ENCODE data around the gene LIME1. TPM values are rescaled to one million over a fixed set of nuclear protein-coding genes. Genes with fewer than 3 reads are reported as not detected.

The LIME1 gene
- total and polyA plus RNA-seq, 2 experiments from 2014 or later = 17.4 to 19.2 TPM

DNA sequence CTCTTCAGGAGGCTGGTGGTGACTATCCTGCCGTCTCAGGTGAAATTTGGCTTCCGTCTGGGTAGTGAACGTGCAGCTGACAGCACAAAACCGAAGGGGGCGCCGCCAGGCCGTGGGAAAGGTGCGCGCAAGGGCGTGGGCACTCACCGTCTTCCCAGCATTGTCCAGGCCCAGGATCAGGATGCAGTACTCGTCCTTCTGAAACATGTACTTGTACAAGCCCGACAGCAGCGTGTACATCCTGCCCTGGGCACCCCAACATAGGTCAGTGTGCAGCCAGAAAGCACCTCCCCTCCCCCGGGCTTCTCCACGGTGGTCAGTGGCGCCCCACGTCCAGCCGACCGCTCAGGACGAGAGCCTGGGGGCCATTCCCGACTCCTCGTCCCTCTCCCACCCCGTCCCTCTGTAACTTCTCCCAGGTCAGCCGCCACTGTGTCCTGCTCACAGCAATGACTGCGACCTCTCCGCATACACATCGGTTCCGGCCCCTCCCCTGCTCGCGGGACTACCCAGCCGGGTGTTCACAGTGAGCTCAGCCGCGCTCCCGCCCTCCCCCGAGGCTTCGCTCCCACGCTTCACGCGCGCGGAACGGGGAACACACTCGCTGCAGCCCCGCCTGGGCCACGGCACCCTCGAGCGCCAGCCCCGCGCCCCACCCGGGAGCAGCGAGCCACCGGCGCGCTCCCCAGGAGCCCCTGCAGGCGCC, 29.5 kb upstream of the LIME1 start:
- peaks cover 26% of the 10 kb centered on the region for H3K36me3 ChIP-seq
- H3K27ac ChIP-seq = peak overlapping the region; percentile 91
- H3K27me3 ChIP-seq = no peaks in the 10 kb centered on the region
- no peaks in the 10 kb centered on the region for H3K9me3 ChIP-seq (ENCODE audit: low read depth)
- DNase-seq (ENCODE audit: low read depth in 1 of 2, low spot score in 1 of 2) = peak in 1 of 2 donors; percentile 40
- H3K4me3 ChIP-seq = peak overlapping the region; percentile 87
- peaks cover 12% of the 10 kb centered on the region for H3K4me1 ChIP-seq (ENCODE audit: low read depth)
- TF ChIP-seq, protein P1, sequence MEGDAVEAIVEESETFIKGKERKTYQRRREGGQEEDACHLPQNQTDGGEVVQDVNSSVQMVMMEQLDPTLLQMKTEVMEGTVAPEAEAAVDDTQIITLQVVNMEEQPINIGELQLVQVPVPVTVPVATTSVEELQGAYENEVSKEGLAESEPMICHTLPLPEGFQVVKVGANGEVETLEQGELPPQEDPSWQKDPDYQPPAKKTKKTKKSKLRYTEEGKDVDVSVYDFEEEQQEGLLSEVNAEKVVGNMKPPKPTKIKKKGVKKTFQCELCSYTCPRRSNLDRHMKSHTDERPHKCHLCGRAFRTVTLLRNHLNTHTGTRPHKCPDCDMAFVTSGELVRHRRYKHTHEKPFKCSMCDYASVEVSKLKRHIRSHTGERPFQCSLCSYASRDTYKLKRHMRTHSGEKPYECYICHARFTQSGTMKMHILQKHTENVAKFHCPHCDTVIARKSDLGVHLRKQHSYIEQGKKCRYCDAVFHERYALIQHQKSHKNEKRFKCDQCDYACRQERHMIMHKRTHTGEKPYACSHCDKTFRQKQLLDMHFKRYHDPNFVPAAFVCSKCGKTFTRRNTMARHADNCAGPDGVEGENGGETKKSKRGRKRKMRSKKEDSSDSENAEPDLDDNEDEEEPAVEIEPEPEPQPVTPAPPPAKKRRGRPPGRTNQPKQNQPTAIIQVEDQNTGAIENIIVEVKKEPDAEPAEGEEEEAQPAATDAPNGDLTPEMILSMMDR (IDR thresholded peaks at IDR 0.05; ENCODE audit: low read depth, low read length) = peak; percentile 31

DNA sequence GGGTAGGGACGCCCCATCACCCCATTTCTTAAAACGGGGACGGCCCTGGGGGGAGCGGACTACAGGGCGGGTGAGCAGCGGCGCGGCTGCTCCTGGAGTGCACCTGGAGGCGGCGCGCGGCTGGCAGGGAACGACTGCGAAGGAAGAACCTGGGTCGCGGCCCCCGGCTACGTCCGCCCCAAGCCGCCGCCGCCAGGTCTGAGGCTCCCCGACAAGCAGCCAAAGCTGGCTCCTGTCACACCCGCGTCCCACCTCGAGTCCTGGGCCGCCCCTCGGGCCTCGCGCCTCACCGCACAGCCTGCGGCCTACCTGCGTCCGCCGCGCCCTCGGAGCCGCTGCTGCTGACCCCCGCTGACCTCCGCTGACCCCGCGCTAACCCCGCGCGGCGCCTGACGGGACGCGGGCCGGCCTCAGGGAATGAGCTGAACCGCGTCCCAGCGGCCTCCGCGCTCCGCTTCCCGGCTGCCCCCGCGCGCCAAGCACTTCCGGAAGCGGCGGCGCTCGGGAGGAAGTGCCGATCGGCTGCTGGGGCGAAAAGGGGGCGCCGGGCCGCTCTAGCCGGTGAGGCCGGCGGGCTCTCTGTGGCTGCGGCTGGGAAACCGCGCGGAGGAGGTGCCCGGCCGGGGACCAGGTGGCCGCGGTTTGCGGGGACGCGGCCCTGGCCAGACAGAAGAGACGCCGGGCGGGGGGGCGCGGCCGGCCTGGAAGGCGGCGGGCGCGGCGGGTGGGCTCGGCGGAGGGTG, 28.7 kb upstream of the LIME1 start, which contains the start of the genes ARFRP1 and ZGPAT:
Gene ARFRP1, minus strand, starts transcription at position 419 of the 743 bp plus-strand sequence. CDS start 885 bp downstream, outside the sequence.
Gene ZGPAT, plus strand, starts transcription at position 482 of the 743 bp plus-strand sequence. CDS start 542 bp downstream, outside the sequence.
- TF ChIP-seq, protein P1 (IDR thresholded peaks at IDR 0.05; ENCODE audit: low read depth, low read length) = no peak
- Histone ChIP-seq H3K36me3 (peaks cover 32% of the 10 kb centered on the region), H3K4me1 (ENCODE audit: low read depth) (peaks cover 12% of the 10 kb centered on the region), H3K4me3 (peak within 1 kb of the TSS; percentile 87), H3K27ac (peak within 1 kb of the TSS; percentile 91), H3K9me3 (ENCODE audit: low read depth) (no peaks in the 10 kb centered on the region), H3K27me3 (no peaks in the 10 kb centered on the region)
- DNase-seq (ENCODE audit: low read depth in 1 of 2, low spot score in 1 of 2) = peak; percentile 88 to 95

DNA sequence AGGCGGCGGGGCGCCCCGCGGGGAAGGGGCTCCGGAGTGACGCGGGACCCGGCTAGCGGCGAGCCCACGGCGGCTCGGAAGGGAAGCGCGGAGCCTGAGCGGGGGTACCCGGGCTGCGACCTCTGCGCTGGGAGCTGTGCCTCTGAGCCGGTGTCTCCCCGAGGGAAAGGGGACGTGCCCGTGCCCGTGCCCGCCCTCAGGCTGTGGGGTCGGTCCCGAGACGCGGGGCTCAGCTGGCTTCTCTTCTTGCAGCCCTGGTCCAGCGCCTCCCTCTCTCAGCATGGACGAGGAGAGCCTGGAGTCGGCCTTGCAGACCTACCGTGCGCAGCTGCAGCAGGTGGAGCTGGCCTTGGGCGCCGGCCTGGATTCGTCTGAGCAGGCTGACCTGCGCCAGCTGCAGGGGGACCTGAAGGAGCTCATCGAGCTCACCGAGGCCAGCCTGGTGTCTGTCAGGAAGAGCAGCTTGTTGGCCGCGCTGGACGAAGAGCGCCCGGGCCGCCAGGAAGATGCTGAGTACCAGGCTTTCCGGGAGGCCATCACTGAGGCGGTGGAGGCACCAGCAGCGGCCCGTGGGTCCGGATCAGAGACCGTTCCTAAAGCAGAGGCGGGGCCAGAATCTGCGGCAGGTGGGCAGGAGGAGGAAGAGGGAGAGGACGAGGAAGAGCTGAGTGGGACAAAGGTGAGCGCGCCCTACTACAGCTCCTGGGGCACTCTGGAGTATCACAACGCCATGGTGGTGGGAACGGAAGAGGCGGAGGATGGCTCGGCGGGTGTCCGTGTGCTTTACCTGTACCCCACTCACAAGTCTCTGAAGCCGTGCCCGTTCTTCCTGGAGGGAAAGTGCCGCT, 27.9 kb upstream of the LIME1 start:
- peaks cover 34% of the 10 kb centered on the region for H3K36me3 ChIP-seq
- TF ChIP-seq, protein P1 (IDR thresholded peaks at IDR 0.05; ENCODE audit: low read depth, low read length) = no peak
- peak overlapping the region; percentile 91 for H3K27ac ChIP-seq
- H3K27me3 ChIP-seq = no peaks in the 10 kb centered on the region
- H3K4me1 ChIP-seq (ENCODE audit: low read depth) = peaks cover 12% of the 10 kb centered on the region
- no peak for DNase-seq (ENCODE audit: low read depth in 1 of 2, low spot score in 1 of 2)
- H3K4me3 ChIP-seq = peak overlapping the region; percentile 87
- no peaks in the 10 kb centered on the region for H3K9me3 ChIP-seq (ENCODE audit: low read depth)

DNA sequence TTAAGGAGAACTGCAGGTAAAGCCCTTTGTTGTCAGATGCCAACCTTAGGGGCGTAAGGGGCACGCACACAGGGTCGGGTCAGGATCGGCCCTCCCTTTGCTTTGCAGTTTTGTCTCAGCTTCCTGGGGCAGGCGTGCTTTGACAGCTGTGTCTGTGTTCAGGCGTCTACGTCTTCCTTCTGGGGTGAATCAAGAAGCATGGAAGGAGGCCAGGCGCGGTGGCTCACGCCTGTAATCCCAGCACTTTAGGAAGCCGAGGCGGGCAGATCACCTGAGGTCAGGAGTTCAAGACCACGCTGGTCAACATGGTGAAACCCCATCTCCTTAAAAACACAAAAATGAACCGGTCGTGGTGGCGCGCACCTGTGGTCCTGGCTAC, 27.3 kb upstream of the LIME1 start:
- Histone ChIP-seq H3K4me3 (no peak overlapping the region), H3K9me3 (ENCODE audit: low read depth) (no peaks in the 10 kb centered on the region), H3K27ac (no peak overlapping the region), H3K4me1 (ENCODE audit: low read depth) (peaks cover 12% of the 10 kb centered on the region), H3K27me3 (no peaks in the 10 kb centered on the region), H3K36me3 (peaks cover 34% of the 10 kb centered on the region)
- TF ChIP-seq, protein P1 (IDR thresholded peaks at IDR 0.05; ENCODE audit: low read depth, low read length) = no peak
- DNase-seq (ENCODE audit: low read depth in 1 of 2, low spot score in 1 of 2) = no peak

DNA sequence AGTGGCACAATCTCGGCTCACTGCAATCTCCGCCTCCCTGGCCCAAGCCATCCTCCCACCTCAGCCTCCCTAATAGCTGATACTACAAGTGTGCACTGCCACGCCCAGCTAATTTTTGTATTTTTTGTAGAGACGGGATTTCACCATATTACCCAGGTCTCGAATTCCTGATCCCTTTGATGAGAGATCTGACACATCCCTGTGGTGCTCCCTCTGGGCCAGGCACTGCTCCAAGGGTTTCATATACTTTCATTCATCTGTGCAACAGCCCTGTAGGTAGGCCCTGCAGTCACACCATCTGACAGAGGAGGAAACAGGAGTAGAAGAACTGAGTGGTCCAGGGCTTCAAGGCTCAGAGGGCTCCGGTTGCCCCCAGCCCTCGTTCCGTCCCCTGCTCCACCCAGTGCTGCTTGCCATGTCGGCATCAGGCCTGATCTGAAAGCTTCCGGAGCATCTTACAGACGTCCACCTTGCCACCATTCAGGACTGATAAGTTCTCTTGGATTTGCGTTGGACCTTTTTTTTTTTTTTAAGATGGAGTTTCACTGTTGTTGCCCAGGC, 25.3 kb upstream of the LIME1 start:
- no peak overlapping the region for H3K27ac ChIP-seq
- TF ChIP-seq, protein P1 (IDR thresholded peaks at IDR 0.05; ENCODE audit: low read depth, low read length) = no peak

More for the DNA sequence above, 25.3 kb upstream of the LIME1 start:
- no peak for DNase-seq (ENCODE audit: low read depth in 1 of 2, low spot score in 1 of 2)
- H3K4me1 ChIP-seq (ENCODE audit: low read depth) = peaks cover 12% of the 10 kb centered on the region
- no peaks in the 10 kb centered on the region for H3K9me3 ChIP-seq (ENCODE audit: low read depth)
- H3K27me3 ChIP-seq = no peaks in the 10 kb centered on the region
- H3K4me3 ChIP-seq = no peak overlapping the region
- peaks cover 19% of the 10 kb centered on the region for H3K36me3 ChIP-seq
